Activated T-helper 1 cell treated with anti-CD3 and anti-CD28 coated beads, Interleukin-12 subunit alpha, Interleukin-12 subunit beta, Interleukin-2, Interleukin-4 antibody, amounts not matched to agents 30 ng/mL and 10 ng/mL and 1 ng/mL, durations not matched to agents 14 hours and 24 hours and 36 hours (primary cell): ENCODE measurements around the gene SRXN1. TPM values are rescaled to one million over a fixed set of nuclear protein-coding genes. Genes with fewer than 3 reads are reported as not detected.

ENCODE experiments used
- DNase-seq: peaks from one replicate; pipeline ENCODE4 v3.0.0; 2021; ENCODE audit warnings: low spot score
- H3K27ac Mint-ChIP-seq: one replicate; pipeline ENCODE4 v1.8.0; 2021; ENCODE audit warnings: mild to moderate bottlenecking, mixed read lengths
- H3K27me3 Mint-ChIP-seq: one replicate; pipeline ENCODE4 v1.8.0; 2022; ENCODE audit warnings: mild to moderate bottlenecking, moderate library complexity, mixed read lengths; ENCODE audit not compliant: insufficient read depth
- H3K36me3 Mint-ChIP-seq: one replicate; pipeline ENCODE4 v1.8.0; 2021; ENCODE audit warnings: low read depth, mixed read lengths
- H3K4me1 Mint-ChIP-seq: one replicate; pipeline ENCODE4 v1.8.0; 2021; ENCODE audit warnings: low read depth, mixed read lengths
- H3K4me3 Mint-ChIP-seq: one replicate; pipeline ENCODE4 v1.8.0; 2021; ENCODE audit warnings: mild to moderate bottlenecking, moderate library complexity, mixed read lengths
- H3K9me3 Mint-ChIP-seq: one replicate; pipeline ENCODE4 v1.8.0; 2021; ENCODE audit warnings: mixed read lengths
- intact Hi-C: fragments of 100-400 bp; cut with micrococcal nuclease; formaldehyde crosslinking; loops from one replicate; pipeline ENCODE4 v1.15.1; 2024
- total RNA-seq: library from RNA; stranded (reverse); gene quantifications from 2 replicates; pipeline ENCODE4 v1.2.3, GENCODE V29; 2022

SRXN1 gene
- total RNA-seq, 1 donor from 2014 or later, result 28.8 TPM

GRCh38 chr20:598133-598850 is 54.7 kb downstream of the SRXN1 start:
- no peaks in the 10 kb centered on the region for H3K36me3 Mint-ChIP-seq
- H3K4me1 Mint-ChIP-seq, result no peaks in the 10 kb centered on the region
- peaks cover 2% of the 10 kb centered on the region for H3K27me3 Mint-ChIP-seq
- intact Hi-C loops, result no loop called here
- no peak overlapping the region for H3K27ac Mint-ChIP-seq
- no peaks in the 10 kb centered on the region for H3K9me3 Mint-ChIP-seq
- H3K4me3 Mint-ChIP-seq, result no peak overlapping the region
- DNase-seq, result no peak

GRCh38 chr20:597560-597959 is 55.4 kb downstream of the SRXN1 start:
- Mint-ChIP-seq H3K4me3 (no peak overlapping the region), H3K27me3 (peaks cover 2% of the 10 kb centered on the region), H3K9me3 (no peaks in the 10 kb centered on the region), H3K36me3 (no peaks in the 10 kb centered on the region), H3K27ac (no peak overlapping the region), H3K4me1 (no peaks in the 10 kb centered on the region)
- DNase-seq, result no peak
- intact Hi-C loops, result no loop called here

Other genes with a start within 250 kb of the SRXN1 start
- 130 and 132 TPM in 2 replicates for gene RBCK1, start 244.9 kb downstream of the SRXN1 start, total RNA-seq
- gene TBC1D20, start 190.7 kb downstream of the SRXN1 start, total RNA-seq, result 37.5 and 41.4 TPM in 2 replicates
- gene CSNK2A1, start 109.4 kb downstream of the SRXN1 start, total RNA-seq, result 181 and 185 TPM in 2 replicates
- gene TCF15, start 42.9 kb downstream of the SRXN1 start, total RNA-seq, result 0.13 TPM in 1 of 2 replicates, not detected in the other
- not detected in 2 replicates for gene SCRT2, start 22.6 kb upstream of the SRXN1 start, total RNA-seq
- gene SLC52A3, start 115.3 kb upstream of the SRXN1 start, total RNA-seq, result not detected in 2 replicates
- 19.0 and 21.1 TPM in 2 replicates for gene FAM110A, start 180.5 kb upstream of the SRXN1 start, total RNA-seq